GM18520 (cell line): Measurements from ENCODE around the gene ILKAP.

Experiments
- ATAC-seq: cut with Tn5 transposase; IDR thresholded peaks from one replicate; pipeline ENCODE4 v1.9.1; 2021; ENCODE audit not compliant: unreplicated experiment

ILKAP gene

DNA sequence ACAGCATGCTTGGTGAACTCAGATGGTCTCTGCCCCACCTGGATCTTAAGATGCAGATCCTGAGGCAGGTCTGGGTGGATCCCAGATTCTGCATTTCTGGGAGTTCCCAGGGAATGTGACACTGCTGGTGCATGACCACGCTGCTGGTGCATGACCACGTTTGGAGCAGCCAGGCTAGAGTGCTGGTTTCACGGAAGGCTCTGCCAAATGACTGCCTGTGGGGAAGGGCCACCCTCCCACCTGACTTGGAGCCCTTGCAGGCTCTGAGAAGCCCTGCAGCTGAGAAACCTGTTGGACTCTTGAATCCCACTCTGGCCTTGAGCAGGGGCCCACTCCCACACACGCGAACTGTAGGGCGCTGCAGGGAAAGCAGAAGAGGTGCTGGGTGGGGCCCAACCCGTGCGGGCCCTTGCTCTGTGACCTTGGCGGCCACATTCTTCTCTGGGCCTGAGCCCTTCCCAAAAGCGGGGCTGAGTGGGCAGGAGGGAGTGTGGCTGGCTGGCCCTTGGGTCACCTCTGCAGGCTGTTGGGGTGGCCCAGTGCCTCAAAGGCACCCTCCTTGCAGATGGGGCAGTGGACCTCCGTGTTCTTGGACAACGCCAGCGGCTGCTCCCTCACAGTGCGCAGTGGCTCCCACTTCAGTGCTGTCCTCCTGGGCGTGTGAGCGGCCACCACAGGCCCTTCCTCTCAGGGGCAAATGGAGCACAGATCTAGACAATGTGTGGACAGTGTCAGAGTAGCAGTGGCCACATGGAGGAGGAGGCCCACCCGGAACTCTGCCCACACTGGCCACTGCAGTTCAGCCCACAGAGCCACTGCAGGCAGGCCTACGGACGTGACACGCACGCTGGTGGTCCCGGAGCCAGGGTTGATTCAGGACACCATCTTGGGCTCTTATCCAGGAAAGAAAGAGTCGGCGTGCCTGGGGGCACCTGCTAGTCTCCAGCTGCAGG, 36.8 kb downstream of the ILKAP start:
- ATAC-seq: no peak

DNA sequence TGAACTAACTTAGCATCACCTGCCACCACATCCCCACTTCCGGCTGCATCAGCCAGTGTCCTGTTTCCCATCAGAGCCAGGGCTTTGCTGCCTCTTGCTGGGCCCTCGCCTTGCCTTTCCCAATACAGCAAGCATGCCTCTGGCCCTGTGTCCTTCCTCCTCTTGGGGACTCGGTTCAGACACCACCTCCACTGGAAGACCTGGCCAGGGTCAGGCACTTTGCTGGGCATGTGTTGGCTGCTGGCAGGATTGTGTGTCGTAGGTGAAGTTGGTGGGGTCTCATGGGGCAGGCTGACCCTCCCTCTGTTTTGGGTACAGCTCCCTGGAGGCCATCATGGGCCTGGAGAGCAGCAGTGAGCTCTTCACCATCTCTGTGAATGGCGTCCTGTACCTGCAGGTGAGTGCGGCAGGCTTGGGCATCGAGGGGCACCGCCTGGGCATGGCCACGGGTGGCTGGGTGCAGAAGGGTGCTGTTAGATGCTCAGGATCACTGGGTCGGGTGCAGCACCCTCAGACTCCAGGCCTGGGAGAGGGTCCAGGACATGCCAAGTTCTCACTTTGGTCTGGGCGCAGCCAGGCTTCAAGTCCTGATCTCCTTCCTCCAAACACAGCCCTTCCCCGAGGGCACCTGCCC, 38.1 kb downstream of the ILKAP start:
- no peak for ATAC-seq

- ATAC-seq: no peak
These were observed 38.6 kb downstream of the ILKAP start for GRCh38 chr2:238164906-238165287.

DNA sequence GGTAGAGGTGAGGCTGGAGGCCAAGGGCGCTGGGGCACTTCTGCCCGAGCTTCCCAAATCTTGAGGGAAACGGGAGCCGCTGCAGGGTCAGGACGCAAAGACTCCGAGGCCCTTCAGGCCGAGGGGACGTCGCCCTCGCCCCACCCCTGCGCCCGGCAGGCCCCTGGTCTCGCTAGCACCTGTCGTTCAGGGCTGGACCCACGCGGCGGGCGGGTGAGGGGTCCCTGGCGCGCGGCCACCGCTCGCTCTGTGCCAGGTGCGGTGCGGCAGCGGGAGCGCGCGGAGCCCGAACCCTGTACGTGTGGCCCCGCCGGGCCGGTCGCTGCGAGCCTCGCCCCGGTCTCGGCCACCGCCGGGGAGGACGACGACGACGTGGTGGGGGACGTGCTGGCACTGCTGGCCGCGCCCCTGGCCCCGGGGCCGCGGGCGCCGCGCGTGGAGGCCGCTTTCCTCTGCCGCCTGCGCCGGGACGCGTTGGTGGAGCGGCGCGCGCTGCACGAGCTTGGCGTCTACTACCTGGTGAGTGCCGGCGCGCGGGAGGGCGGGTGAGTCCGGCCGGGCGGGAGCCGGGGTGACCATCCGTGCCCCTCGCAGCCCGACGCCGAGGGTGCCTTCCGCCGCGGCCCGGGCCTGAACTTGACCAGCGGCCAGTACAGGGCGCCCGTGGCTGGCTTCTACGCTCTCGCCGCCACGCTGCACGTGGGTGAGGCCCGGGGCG, 39.9 kb downstream of the ILKAP start:
- ATAC-seq: no peak

DNA sequence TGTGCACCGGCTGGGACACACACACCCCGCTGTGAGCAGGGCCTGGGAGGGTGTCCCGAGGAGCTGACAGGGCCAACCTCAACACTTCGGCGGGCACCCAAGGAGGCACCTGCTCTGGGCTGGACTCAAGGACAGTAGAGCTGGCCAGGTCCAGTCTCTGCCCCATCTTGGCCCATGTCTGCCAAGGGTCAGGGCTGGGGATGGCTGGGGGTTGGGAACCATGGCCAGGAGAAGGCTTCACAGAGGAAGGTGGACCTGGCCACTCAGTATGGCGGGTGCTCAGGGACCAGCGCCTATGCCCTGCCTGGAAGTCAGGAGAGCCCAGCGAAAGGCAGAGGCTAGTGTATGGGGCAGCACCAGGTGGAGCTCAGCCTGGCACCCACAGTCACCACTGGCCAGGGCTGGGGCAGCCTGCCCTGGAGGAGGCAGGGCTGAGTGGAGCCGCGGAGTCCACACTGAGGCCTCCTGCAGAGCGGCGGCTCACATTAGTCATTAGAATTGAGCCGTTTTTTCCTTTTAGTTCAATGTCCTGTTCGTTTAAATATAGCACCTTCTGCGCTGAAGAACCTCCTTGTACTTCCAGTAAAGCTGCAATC, 40.6 kb downstream of the ILKAP start:
- no peak for ATAC-seq

- no peak for ATAC-seq
These were observed 41.1 kb downstream of the ILKAP start for GRCh38 chr2:238162251-238162845.

GRCh38 chr2:238161291-238162051, 42.0 kb downstream of the ILKAP start:
- no peak for ATAC-seq

- ATAC-seq: no peak
These were observed 43.0 kb downstream of the ILKAP start for GRCh38 chr2:238160206-238161129.

DNA sequence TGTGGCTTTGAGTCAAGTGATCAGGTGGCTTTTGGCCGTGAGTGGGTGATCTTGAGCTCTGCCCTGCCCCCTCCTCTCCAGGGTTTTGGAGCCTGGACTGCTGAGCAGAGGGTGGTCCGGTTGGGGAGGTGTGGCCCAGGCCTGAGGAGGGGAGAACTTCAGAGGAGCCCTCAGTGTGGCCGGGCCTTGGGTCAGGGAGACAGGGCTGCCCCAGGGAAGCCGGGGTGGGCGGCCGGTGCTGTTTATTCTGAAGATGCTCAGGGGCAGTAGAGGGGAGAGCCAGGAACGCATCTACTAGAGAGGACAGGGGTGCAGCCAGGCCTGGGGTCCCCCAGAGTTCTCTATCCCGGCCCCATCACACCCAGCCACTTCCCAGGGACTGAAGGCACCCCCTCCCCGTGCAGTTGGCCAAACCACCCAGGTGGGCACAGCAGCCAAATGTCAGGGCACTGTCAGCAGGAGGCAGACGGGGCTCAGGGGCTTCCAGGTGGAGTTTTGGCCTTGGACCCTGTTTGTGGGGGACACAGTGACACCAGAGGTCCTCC, 43.8 kb downstream of the ILKAP start:
- ATAC-seq: no peak

DNA sequence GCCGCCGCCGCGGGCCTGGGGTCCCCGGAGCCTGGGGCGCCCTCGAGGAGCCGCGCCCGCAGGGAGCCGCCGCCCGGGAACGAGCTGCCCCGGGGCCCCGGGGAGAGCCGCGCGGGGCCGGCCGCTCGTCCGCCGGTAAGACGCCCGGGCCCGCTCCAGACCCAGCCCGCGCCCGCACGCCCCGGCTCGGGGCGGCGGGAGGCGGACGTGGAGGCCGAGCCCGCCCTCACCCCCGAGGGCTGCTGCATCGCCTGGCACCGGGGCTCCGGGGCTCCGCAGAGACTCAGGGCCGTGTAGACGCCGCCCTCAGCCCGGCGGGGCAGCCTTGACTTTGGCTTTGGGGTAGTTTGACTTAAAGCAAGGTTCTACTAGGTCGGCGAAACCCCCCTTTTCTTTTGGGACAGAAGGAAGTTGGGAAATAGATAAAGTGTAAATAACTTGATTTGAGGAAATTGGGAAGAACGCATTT, 44.4 kb downstream of the ILKAP start:
- ATAC-seq: no peak

DNA sequence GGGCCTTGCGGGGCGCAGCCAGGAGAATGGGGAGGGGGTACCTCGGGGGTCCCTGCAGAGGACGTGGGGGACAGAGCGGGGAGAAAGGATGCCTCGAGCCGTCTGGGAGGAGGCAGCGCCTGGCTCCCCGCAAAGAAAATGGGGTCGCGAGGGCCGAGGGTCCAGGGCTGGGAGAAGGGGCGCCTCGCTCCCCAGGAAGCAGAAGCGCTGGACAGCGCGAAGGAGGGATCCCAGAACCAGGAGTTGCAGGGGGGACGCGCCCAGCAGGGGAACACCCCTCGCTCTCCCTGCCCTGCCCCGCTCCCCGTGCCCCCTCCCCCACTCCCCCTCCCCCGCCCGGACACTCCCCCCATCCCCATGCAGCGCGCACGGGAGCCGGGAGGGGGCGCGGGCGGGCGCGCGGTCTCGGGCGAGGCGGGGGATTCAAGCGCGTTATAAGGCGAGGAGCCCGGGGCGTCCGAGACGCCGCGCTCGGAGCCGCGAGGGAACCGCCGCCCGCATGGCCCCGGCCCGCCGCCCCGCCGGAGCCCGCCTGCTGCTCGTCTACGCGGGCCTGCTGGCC, 44.9 kb downstream of the ILKAP start, which contains the start of gene ERFE:
ERFE (plus strand) TSS at position 462 of the 562 bp plus-strand sequence; CDS start at position 500, 38 bp downstream.
- ATAC-seq: no peak

- no peak for ATAC-seq
These were observed 45.4 kb downstream of the ILKAP start for GRCh38 chr2:238158018-238158508.

DNA sequence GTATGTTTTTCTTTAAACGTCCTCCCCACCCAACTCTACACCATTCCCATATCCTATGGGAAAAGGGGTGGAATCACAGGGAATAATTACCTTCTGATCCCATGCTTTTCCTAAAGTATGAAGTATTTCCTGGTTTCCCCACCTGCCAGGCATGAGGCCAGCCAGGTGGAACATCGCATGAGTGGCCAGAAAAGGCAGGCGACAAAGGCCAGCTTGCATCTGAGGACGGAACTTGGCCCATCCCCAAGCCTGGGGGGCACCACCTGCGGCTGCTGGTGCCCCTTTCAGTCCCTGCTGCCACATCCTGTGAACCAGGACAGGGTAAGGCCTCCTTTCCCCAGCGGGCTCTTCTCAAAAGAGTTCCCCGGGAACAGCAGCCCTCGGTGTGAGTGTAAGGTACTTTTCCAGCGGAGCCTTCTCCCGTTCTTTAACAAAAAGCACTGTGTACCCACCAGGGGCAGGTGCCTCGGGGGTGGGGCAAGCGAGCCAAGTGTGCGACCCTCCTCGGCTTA, 45.9 kb downstream of the ILKAP start:
- ATAC-seq: no peak

- no peak for ATAC-seq
These were observed 47.5 kb downstream of the ILKAP start for GRCh38 chr2:238155761-238156694.

- no peak for ATAC-seq
These were observed 48.3 kb downstream of the ILKAP start for GRCh38 chr2:238155051-238155760.

DNA sequence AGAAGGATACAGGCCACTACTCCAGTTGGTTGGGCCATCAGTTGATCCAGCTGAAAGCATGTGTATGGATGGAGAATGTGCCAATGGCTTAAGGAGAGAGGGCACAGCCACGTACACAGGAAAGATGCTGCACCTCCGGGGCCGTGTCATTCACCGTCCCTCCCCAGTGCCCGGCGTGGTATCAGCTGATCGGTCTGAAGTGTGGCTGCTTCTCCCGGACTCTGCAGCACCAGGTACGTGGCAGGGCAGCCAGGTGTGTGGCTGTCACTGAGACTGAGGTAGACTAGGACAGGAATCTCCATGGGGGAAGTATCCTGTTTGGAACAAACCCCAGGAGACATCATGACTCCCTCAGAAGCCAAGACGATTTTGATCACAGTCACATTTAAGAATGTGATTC, 48.9 kb downstream of the ILKAP start:
- no peak for ATAC-seq
